K562 (cell line): Measurements from ENCODE around the gene TXLNB. TPM values are rescaled to one million over a fixed set of nuclear protein-coding genes. Genes with fewer than 3 reads are reported as not detected.

ENCODE experiments used
- BACH1 ChIP-seq: fragments of 200-800 bp; sonication (Bioruptor generic); IDR thresholded peaks from 2 replicates; pipeline ENCODE4 v1.6.1; 2016; ENCODE audit warnings: missing genetic modification characterization, missing compliant biosample characterization
- CCNT2 ChIP-seq: IDR thresholded peaks from 2 replicates; pipeline ENCODE4 v1.6.1; 2011; ENCODE audit warnings: borderline replicate concordance, low read depth, mild to moderate bottlenecking, moderate library complexity, mixed read lengths, low read length; ENCODE audit not compliant: insufficient read length; ENCODE audit errors: extremely low read depth
- CXXC5 ChIP-seq: fragments of 250-450 bp; sonication (Bioruptor Pico); IDR thresholded peaks from 2 replicates; pipeline ENCODE4 v1.8.0; 2022; ENCODE audit warnings: inconsistent platforms, mild to moderate bottlenecking, moderate library complexity
- EP300 ChIP-seq: IDR thresholded peaks from 2 replicates; pipeline ENCODE4 v1.6.1; 2012; ENCODE audit warnings: low read length, improper control_type of control experiment
- MNT ChIP-seq, 2 experiments: fragments of 450-650 bp; conservative IDR thresholded peaks; 2 replicates each; pipeline ENCODE4 v1.6.1; 2017; ENCODE audit warnings: mild to moderate bottlenecking in 2 of 2, moderate library complexity in 2 of 2
- REST ChIP-seq, 2 experiments: fragments of 450-650 bp; formaldehyde crosslinking in 1 of 2; IDR thresholded peaks; 2 replicates each; pipeline versions ENCODE4 v1.4.0 to v1.6.1; 2014 to 2020; ENCODE audit warnings: mild to moderate bottlenecking in 2 of 2, borderline replicate concordance in 1 of 2, low read depth in 1 of 2
- TBP ChIP-seq: optimal IDR thresholded peaks from 2 replicates; pipeline ENCODE3; 2011; ENCODE audit warnings: low read depth, low read length, improper control_type of control experiment
- TRIM24 ChIP-seq, 2 experiments: fragments of 450-650 bp; IDR thresholded peaks; 2 replicates each; pipeline ENCODE4 v1.6.1; 2016
- TRIM28 ChIP-seq: fragments of 450-650 bp; IDR thresholded peaks from 2 replicates; pipeline ENCODE4 v1.6.1; 2017
- ZNF140 ChIP-seq: fragments of 250-450 bp; sonication (Bioruptor Pico); IDR thresholded peaks from 2 replicates; pipeline ENCODE4 v1.8.0; 2021; ENCODE audit warnings: moderate library complexity, mild to moderate bottlenecking, inconsistent platforms
- polyA plus RNA-seq, 8 experiments: library from polyadenylated mRNA; depleted of rRNA in 4 of 8; stranded (reverse) in 5 of 8; unstranded in 3 of 8; fragments of >200 nt; fragmentation: Nextera tagmentation in 2 of 8; fragmentation: Illumina TruSeq in 1 of 8; extraction: Ambion mirVana in 2 of 8; extraction: Trizol in 1 of 8; gene quantifications; 2 replicates each; pipeline versions ENCODE4 v1.2.1 to v1.2.3, GENCODE V29; 2011 to 2014; ENCODE audit warnings: inconsistent platforms in 1 of 8, missing spikeins in 1 of 8
- total RNA-seq, 7 experiments: library from RNA; depleted of rRNA in 6 of 7; stranded (reverse); fragments of >200 nt in 6 of 7; fragmentation: Illumina TruSeq in 2 of 7; extraction: Trizol in 2 of 7; gene quantifications; 2 replicates each; pipeline versions ENCODE4 v1.2.1 to v1.2.3, GENCODE V29; 2011 to 2021; ENCODE audit warnings: low replicate concordance in 1 of 7

Gene TXLNB
- total and polyA plus RNA-seq, 9 of the 15 experiments (the other 6 are each of a cell fraction or from before 2014, with no cell fraction given), result not detected

GRCh38 chr6:139308286-139308916 is 16.6 kb upstream of the TXLNB start (continued):
- TF ChIP-seq REST (IDR thresholded peaks at IDR 0.05; ENCODE audit: borderline replicate concordance) (no peak), REST (CRISPR knock-in tag; IDR thresholded peaks at IDR 0.05; ENCODE audit: low read depth) (no peak), TBP (no peak), MNT (conservative IDR thresholded peaks at IDR 0.05) (no peak), ZNF140 (no peak), TRIM24 (IDR thresholded peaks at IDR 0.05) (no peak), CCNT2 (no peak), TRIM28 (no peak), CXXC5 (no peak), BACH1 (tag) (no peak), EP300 (no peak)
